IPS DF 4.7 (cell line): ENCODE results near the gene EVA1A.

Experiments
- DNase-seq: peaks from one replicate; pipeline ENCODE4 v3.0.0-alpha.2; 2013; ENCODE audit warnings: low spot score; ENCODE audit errors: extremely low read depth

The EVA1A gene

GRCh38 chr2:75560768-75561565 is at the start of gene EVA1A:
EVA1A (minus strand) TSS chr2:75560939; CDS start chr2:75518140, 42,799 bp downstream.
- peak; percentile 11 for DNase-seq

GRCh38 chr2:75609937-75610508 is 49.3 kb upstream of the EVA1A start:
- DNase-seq = no peak

GRCh38 chr2:75609334-75609689 is 48.6 kb upstream of the EVA1A start:
- DNase-seq = no peak

- peak; percentile 36 for DNase-seq
These were observed 48.1 kb upstream of the EVA1A start for GRCh38 chr2:75608684-75609333.

- DNase-seq = no peak
These were observed 47.4 kb upstream of the EVA1A start for GRCh38 chr2:75607988-75608683.

- DNase-seq = no peak
These were observed 46.7 kb upstream of the EVA1A start for GRCh38 chr2:75607400-75607798.

GRCh38 chr2:75606761-75607399 is 46.1 kb upstream of the EVA1A start:
- DNase-seq = no peak

- DNase-seq = no peak
These were observed 45.2 kb upstream of the EVA1A start for GRCh38 chr2:75605770-75606529.

- DNase-seq = no peak
These were observed 43.7 kb upstream of the EVA1A start for GRCh38 chr2:75604484-75604883.

GRCh38 chr2:75603477-75603876 is 42.7 kb upstream of the EVA1A start:
- DNase-seq = no peak

- no peak for DNase-seq
These were observed 42.1 kb upstream of the EVA1A start for GRCh38 chr2:75602724-75603342.

- no peak for DNase-seq
These were observed 39.8 kb upstream of the EVA1A start for GRCh38 chr2:75600461-75601011.

GRCh38 chr2:75598589-75599155 is 37.9 kb upstream of the EVA1A start:
- no peak for DNase-seq

- no peak for DNase-seq
These were observed 37.2 kb upstream of the EVA1A start for GRCh38 chr2:75597949-75598348.

GRCh38 chr2:75596784-75597183 is 36.0 kb upstream of the EVA1A start:
- no peak for DNase-seq

GRCh38 chr2:75595541-75596395 is 35.0 kb upstream of the EVA1A start:
- no peak for DNase-seq

- DNase-seq = no peak
These were observed 33.9 kb upstream of the EVA1A start for GRCh38 chr2:75594596-75594995.

GRCh38 chr2:75592888-75593287 is 32.1 kb upstream of the EVA1A start:
- no peak for DNase-seq

GRCh38 chr2:75592030-75592429 is 31.3 kb upstream of the EVA1A start:
- DNase-seq = no peak
